ENCODE results near the gene TCF4.

DNA sequence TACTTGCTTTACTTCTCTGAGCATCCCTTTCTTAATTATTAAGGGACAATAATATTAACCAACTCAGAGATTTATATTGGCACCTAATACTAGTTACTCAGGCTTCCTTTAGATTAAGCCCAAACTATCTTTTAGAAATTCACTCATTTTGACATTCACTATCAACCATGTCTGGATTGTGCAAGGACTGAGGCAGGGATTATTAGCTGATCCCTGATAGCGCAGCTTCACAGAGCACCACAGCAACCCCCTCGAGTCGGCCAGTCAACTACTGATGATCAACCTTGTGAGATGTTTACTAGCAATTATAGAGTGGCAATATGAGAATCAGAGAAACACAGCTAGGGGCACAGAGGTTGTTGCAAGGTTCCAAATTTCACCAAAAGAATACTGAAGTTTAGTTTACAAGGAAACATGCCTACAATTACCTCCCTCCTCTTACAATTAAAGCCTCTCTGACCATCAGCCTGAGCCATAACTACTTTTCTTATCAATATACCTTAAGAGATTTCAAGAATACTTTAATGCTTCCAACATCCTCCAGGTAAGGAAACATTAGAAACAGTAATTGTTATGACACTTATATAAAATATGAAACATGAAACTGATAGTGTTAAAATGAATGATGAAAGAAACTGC, 191.6 kb downstream of the TCF4 start:
- TF ChIP-seq, protein P1, sequence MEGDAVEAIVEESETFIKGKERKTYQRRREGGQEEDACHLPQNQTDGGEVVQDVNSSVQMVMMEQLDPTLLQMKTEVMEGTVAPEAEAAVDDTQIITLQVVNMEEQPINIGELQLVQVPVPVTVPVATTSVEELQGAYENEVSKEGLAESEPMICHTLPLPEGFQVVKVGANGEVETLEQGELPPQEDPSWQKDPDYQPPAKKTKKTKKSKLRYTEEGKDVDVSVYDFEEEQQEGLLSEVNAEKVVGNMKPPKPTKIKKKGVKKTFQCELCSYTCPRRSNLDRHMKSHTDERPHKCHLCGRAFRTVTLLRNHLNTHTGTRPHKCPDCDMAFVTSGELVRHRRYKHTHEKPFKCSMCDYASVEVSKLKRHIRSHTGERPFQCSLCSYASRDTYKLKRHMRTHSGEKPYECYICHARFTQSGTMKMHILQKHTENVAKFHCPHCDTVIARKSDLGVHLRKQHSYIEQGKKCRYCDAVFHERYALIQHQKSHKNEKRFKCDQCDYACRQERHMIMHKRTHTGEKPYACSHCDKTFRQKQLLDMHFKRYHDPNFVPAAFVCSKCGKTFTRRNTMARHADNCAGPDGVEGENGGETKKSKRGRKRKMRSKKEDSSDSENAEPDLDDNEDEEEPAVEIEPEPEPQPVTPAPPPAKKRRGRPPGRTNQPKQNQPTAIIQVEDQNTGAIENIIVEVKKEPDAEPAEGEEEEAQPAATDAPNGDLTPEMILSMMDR (conservative IDR thresholded peaks at IDR 0.05; ENCODE audit: low read length): no peak
- TF ChIP-seq EZH2phosphoT487 (IDR thresholded peaks at IDR 0.05; ENCODE audit: borderline replicate concordance): no peak

Measured in Loucy (cell line).